Measurements from ENCODE around the gene APBB1IP. TPM values are rescaled to one million over a fixed set of nuclear protein-coding genes. Genes with fewer than 3 reads are reported as not detected.

The APBB1IP gene
- total RNA-seq, 2 donors from 2014 or later = 1.4 to 3.1 TPM

- Histone ChIP-seq H3K27me3 (no peaks in the 10 kb centered on the region), H3K4me3 (peak overlapping the region; percentile 42 to 52), H3K36me3 (no peaks in the 10 kb centered on the region), H3K4me1 (peaks cover 0 to 6% of the 10 kb centered on the region in 2 donors), H3K9me3 (no peaks in the 10 kb centered on the region), H3K27ac (peak overlapping the region; percentile 53 to 70)
- no peak for DNase-seq (ENCODE audit: low spot score)
- no peak for TF ChIP-seq CTCF (IDR thresholded peaks at IDR 0.05)
Measured at GRCh38 chr10:26438534-26439341, 597 bp downstream of the APBB1IP start.

GRCh38 chr10:26439406-26440087 is 1.4 kb downstream of the APBB1IP start:
- Histone ChIP-seq H3K9me3 (no peaks in the 10 kb centered on the region), H3K27ac (no peak overlapping the region), H3K27me3 (no peaks in the 10 kb centered on the region), H3K36me3 (no peaks in the 10 kb centered on the region), H3K4me3 (peak overlapping the region; percentile 15 to 52), H3K4me1 (peaks cover 0 to 6% of the 10 kb centered on the region in 2 donors)
- no peak for DNase-seq (ENCODE audit: low spot score)
- no peak for TF ChIP-seq CTCF (IDR thresholded peaks at IDR 0.05)

GRCh38 chr10:26440088-26440470 is 1.9 kb downstream of the APBB1IP start:
- no peak overlapping the region for H3K27ac ChIP-seq
- peaks cover 0 to 6% of the 10 kb centered on the region in 2 donors for H3K4me1 ChIP-seq
- DNase-seq (ENCODE audit: low spot score) = no peak
- H3K4me3 ChIP-seq = no peak overlapping the region
- no peaks in the 10 kb centered on the region for H3K36me3 ChIP-seq
- TF ChIP-seq CTCF (IDR thresholded peaks at IDR 0.05) = no peak
- H3K27me3 ChIP-seq = no peaks in the 10 kb centered on the region
- no peaks in the 10 kb centered on the region for H3K9me3 ChIP-seq

- Histone ChIP-seq H3K9me3 (no peaks in the 10 kb centered on the region), H3K36me3 (no peaks in the 10 kb centered on the region), H3K27me3 (no peaks in the 10 kb centered on the region), H3K4me3 (no peak overlapping the region), H3K27ac (no peak overlapping the region), H3K4me1 (peaks cover 0 to 6% of the 10 kb centered on the region in 2 donors)
- TF ChIP-seq CTCF (IDR thresholded peaks at IDR 0.05) = no peak
- no peak for DNase-seq (ENCODE audit: low spot score)
Measured at GRCh38 chr10:26441491-26442214, 3.5 kb downstream of the APBB1IP start.

- no peak for DNase-seq (ENCODE audit: low spot score)
- TF ChIP-seq CTCF (IDR thresholded peaks at IDR 0.05) = no peak
- H3K4me1 ChIP-seq = no peaks in the 10 kb centered on the region
- H3K27me3 ChIP-seq = no peaks in the 10 kb centered on the region
- no peaks in the 10 kb centered on the region for H3K36me3 ChIP-seq
- no peak overlapping the region for H3K4me3 ChIP-seq
- H3K27ac ChIP-seq = no peak overlapping the region
- H3K9me3 ChIP-seq = no peaks in the 10 kb centered on the region
Measured at GRCh38 chr10:26445411-26446031, 7.4 kb downstream of the APBB1IP start.
